GM23338 (cell line): ENCODE data around the gene RPL27. TPM values are rescaled to one million over a fixed set of nuclear protein-coding genes. Genes with fewer than 3 reads are reported as not detected.

ENCODE experiments used
- ATAC-seq: fragments of 200-7000 bp; cut with Tn5 transposase; 3 replicates; pipeline ENCODE4 v1.9.1; 2020
- DNase-seq: peaks from one replicate; pipeline ENCODE4 v3.0.0-alpha.2; 2015; ENCODE audit warnings: low spot score
- H2AFZ ChIP-seq: fragments of 200-600 bp; sonication (generic); 2 replicates; pipeline ENCODE4 v1.8.0; 2016; ENCODE audit warnings: antibody characterized with exemption, mild to moderate bottlenecking, moderate library complexity
- H3F3A ChIP-seq: fragments of 200-600 bp; sonication (generic); replicated peaks from 2 replicates; pipeline ENCODE4 v1.8.0; 2017; ENCODE audit warnings: antibody characterized with exemption, mixed run types, low read depth
- H3K27ac ChIP-seq: fragments of 200-600 bp; sonication (generic); 2 replicates; pipeline ENCODE4 v1.6.1; 2016; ENCODE audit warnings: low read depth
- H3K27me3 ChIP-seq: fragments of 200-600 bp; sonication (generic); 2 replicates; pipeline ENCODE4 v1.8.0; 2016; ENCODE audit warnings: mild to moderate bottlenecking, mixed run types, moderate library complexity; ENCODE audit not compliant: insufficient read depth
- H3K36me3 ChIP-seq: fragments of 200-600 bp; sonication (generic); 2 replicates; pipeline ENCODE4 v1.8.0; 2016; ENCODE audit warnings: mild to moderate bottlenecking; ENCODE audit not compliant: insufficient read depth
- H3K4me1 ChIP-seq: fragments of 200-600 bp; sonication (generic); 2 replicates; pipeline ENCODE4 v1.8.0; 2016; ENCODE audit warnings: mild to moderate bottlenecking, moderate library complexity; ENCODE audit not compliant: insufficient read depth
- H3K4me2 ChIP-seq: fragments of 200-600 bp; sonication (generic); 2 replicates; pipeline ENCODE4 v1.7.1; 2017; ENCODE audit warnings: mixed run types
- H3K4me3 ChIP-seq: fragments of 200-600 bp; sonication (generic); 2 replicates; pipeline ENCODE4 v1.6.1; 2016; ENCODE audit warnings: mixed run types
- H3K79me2 ChIP-seq: fragments of 200-600 bp; sonication (generic); replicated peaks from 2 replicates; pipeline ENCODE4 v1.8.0; 2017; ENCODE audit warnings: mild to moderate bottlenecking; ENCODE audit not compliant: insufficient read depth
- H3K9me2 ChIP-seq: fragments of 200-600 bp; sonication (generic); 2 replicates; pipeline ENCODE4 v1.8.0; 2017; ENCODE audit not compliant: insufficient read depth
- H4K20me1 ChIP-seq: fragments of 200-600 bp; sonication (generic); replicated peaks from 2 replicates; pipeline ENCODE4 v1.8.0; 2017; ENCODE audit warnings: mild to moderate bottlenecking; ENCODE audit not compliant: insufficient read depth
- H3K27ac Mint-ChIP-seq: 2 replicates; pipeline ENCODE4 v1.8.0; 2020; ENCODE audit warnings: inconsistent platforms, mild to moderate bottlenecking, moderate library complexity, mixed read lengths
- H3K27me3 Mint-ChIP-seq: 3 replicates; pipeline ENCODE4 v1.8.0; 2022; ENCODE audit warnings: low read depth, mild to moderate bottlenecking, moderate library complexity, mixed read lengths, inconsistent platforms; ENCODE audit not compliant: insufficient read depth, poor library complexity
- H3K36me3 Mint-ChIP-seq: 3 replicates; pipeline ENCODE4 v1.8.0; 2021; ENCODE audit warnings: low read depth, mild to moderate bottlenecking, inconsistent platforms, moderate library complexity, mixed read lengths
- H3K4me1 Mint-ChIP-seq: 3 replicates; pipeline ENCODE4 v1.8.0; 2020; ENCODE audit warnings: mild to moderate bottlenecking, inconsistent platforms, mixed read lengths
- H3K4me3 Mint-ChIP-seq: 3 replicates; pipeline ENCODE4 v1.8.0; 2021; ENCODE audit warnings: moderate library complexity, mild to moderate bottlenecking, inconsistent platforms, mixed read lengths
- H3K9me3 Mint-ChIP-seq: 3 replicates; pipeline ENCODE4 v1.8.0; 2020; ENCODE audit warnings: moderate library complexity, mild to moderate bottlenecking, inconsistent platforms, mixed read lengths
- CREB1 ChIP-seq: fragments of 250-450 bp; sonication (Bioruptor Pico); IDR thresholded peaks from 2 replicates; pipeline ENCODE4 v1.5.0; 2020; ENCODE audit warnings: low read depth, mild to moderate bottlenecking, moderate library complexity
- ETS1 ChIP-seq: IDR thresholded peaks from 2 replicates; pipeline ENCODE4 v1.6.1; 2016; ENCODE audit warnings: antibody characterized with exemption
- EZH2phosphoT487 ChIP-seq: fragments of 200-600 bp; sonication (generic); IDR thresholded peaks from one replicate; pipeline ENCODE4 v1.8.1; 2018; ENCODE audit warnings: antibody characterized with exemption; ENCODE audit not compliant: unreplicated experiment
- REST ChIP-seq: IDR thresholded peaks from one replicate; pipeline ENCODE4 v1.6.1; 2018; ENCODE audit warnings: antibody characterized with exemption; ENCODE audit not compliant: unreplicated experiment
- STAT1 ChIP-seq: IDR thresholded peaks from one replicate; pipeline ENCODE4 v1.6.1; 2016; ENCODE audit warnings: antibody characterized with exemption; ENCODE audit not compliant: unreplicated experiment
- ZNF114 ChIP-seq: fragments of 250-450 bp; sonication (Bioruptor Pico); IDR thresholded peaks from 2 replicates; pipeline ENCODE4 v1.5.0; 2020; ENCODE audit warnings: mild to moderate bottlenecking, moderate library complexity
- ZNF331 ChIP-seq: fragments of 250-450 bp; sonication (Bioruptor Pico); IDR thresholded peaks from 2 replicates; pipeline ENCODE4 v1.5.0; 2020; ENCODE audit warnings: low read depth, mild to moderate bottlenecking, moderate library complexity
- polyA plus RNA-seq: library from polyadenylated mRNA; unstranded; fragments of >200 nt; fragmentation: Nextera tagmentation; extraction: Ambion mirVana; gene quantifications from 2 replicates; pipeline ENCODE4 v1.2.1, GENCODE V29; 2016
- total RNA-seq: library from RNA; depleted of rRNA; stranded (reverse); fragments of >200 nt; shearing (Covaris generic); gene quantifications from 2 replicates; pipeline ENCODE4 v1.2.3, GENCODE V29; 2014

RPL27 gene
- total and polyA plus RNA-seq, 2 experiments from 2014 or later, result 1,784 to 2,722 TPM

GRCh38 chr17:42997984-42998938 is at the start of gene RPL27 (continued):
- no peak for TF ChIP-seq ZNF331 (CRISPR knock-in tag)

- Histone ChIP-seq H3K27me3 (no peaks in the 10 kb centered on the region), H3K4me3 (no peak overlapping the region), H4K20me1 (no peaks in the 10 kb centered on the region; the same call in 1 of the 2 replicates), H3K27ac (no peak overlapping the region), H2AFZ (no peak overlapping the region), H3K4me2 (no peak overlapping the region), H3K79me2 (no peaks in the 10 kb centered on the region), H3K9me2 (no peaks in the 10 kb centered on the region), H3K36me3 (peaks cover 25% of the 10 kb centered on the region), H3K4me1 (no peaks in the 10 kb centered on the region), H3F3A (0 out of 2 replicates have a peak, but pooled peaks cover 3% of the 10 kb centered on the region)
- TF ChIP-seq STAT1 (no peak), REST (no peak), CREB1 (CRISPR knock-in tag) (no peak), ETS1 (no peak), EZH2phosphoT487 (no peak)
- Mint-ChIP-seq H3K27ac (no peak overlapping the region), H3K9me3 (no peaks in the 10 kb centered on the region), H3K4me1 (no peaks in the 10 kb centered on the region), H3K27me3 (peaks cover 3% of the 10 kb centered on the region), H3K4me3 (no peak overlapping the region), H3K36me3 (peaks cover 53% of the 10 kb centered on the region)
- DNase-seq (no peak), ATAC-seq (no peak)
These were observed 48.0 kb upstream of the RPL27 start for GRCh38 chr17:42950044-42950783.

GRCh38 chr17:42953669-42954068 is 44.5 kb upstream of the RPL27 start:
- Mint-ChIP-seq H3K27ac (no peak overlapping the region), H3K27me3 (no peaks in the 10 kb centered on the region), H3K4me1 (no peaks in the 10 kb centered on the region), H3K36me3 (peaks cover 75% of the 10 kb centered on the region), H3K4me3 (no peak overlapping the region), H3K9me3 (no peaks in the 10 kb centered on the region)
- no peak for DNase-seq
- Histone ChIP-seq H3K4me2 (no peak overlapping the region), H3K4me3 (no peak overlapping the region), H2AFZ (no peak overlapping the region), H3K79me2 (no peaks in the 10 kb centered on the region), H3K27ac (no peak overlapping the region), H4K20me1 (no peaks in the 10 kb centered on the region; the same call in 1 of the 2 replicates), H3K9me2 (no peaks in the 10 kb centered on the region), H3K27me3 (no peaks in the 10 kb centered on the region), H3K36me3 (peaks cover 32% of the 10 kb centered on the region), H3F3A (no peaks in the 10 kb centered on the region), H3K4me1 (no peaks in the 10 kb centered on the region)
- ATAC-seq, result no peak
- no peak for TF ChIP-seq ZNF114
